HepG2 (cell line): ENCODE measurements around the gene SLC7A4. TPM values are rescaled to one million over a fixed set of nuclear protein-coding genes. Genes with fewer than 3 reads are reported as not detected.

Experiments
- GTF2F1 ChIP-seq: fragments of 150-350 bp; IDR thresholded peaks from 2 replicates; pipeline ENCODE4 v1.6.1; 2014; ENCODE audit warnings: low read length
- HES4 ChIP-seq: sonication (generic); formaldehyde crosslinking; IDR thresholded peaks from 2 replicates; pipeline ENCODE4 v1.9.0; 2021; ENCODE audit warnings: mild to moderate bottlenecking, missing genetic modification reagents, borderline replicate concordance
- HNRNPL ChIP-seq: fragments of 200-400 bp; formaldehyde crosslinking; IDR thresholded peaks from 2 replicates; pipeline ENCODE4 v1.6.1; 2017; ENCODE audit warnings: mild to moderate bottlenecking, low read depth, low read length
- RBFOX2 ChIP-seq: fragments of 200-400 bp; formaldehyde crosslinking; IDR thresholded peaks from 2 replicates; pipeline ENCODE4 v1.6.1; 2017; ENCODE audit warnings: low read depth, mild to moderate bottlenecking, low read length
- TCF7 ChIP-seq: sonication (generic); IDR thresholded peaks from 2 replicates; pipeline ENCODE4 v1.6.1; 2016; ENCODE audit warnings: antibody characterized with exemption, low read depth
- U2AF2 ChIP-seq: fragments of 200-400 bp; formaldehyde crosslinking; IDR thresholded peaks from 2 replicates; pipeline ENCODE4 v1.6.1; 2017; ENCODE audit warnings: low read depth, mild to moderate bottlenecking, low read length
- ZNF567 ChIP-seq: sonication (generic); formaldehyde crosslinking; IDR thresholded peaks from 2 replicates; pipeline ENCODE4 v1.8.1; 2023; ENCODE audit warnings: mild to moderate bottlenecking, missing genetic modification reagents, borderline replicate concordance
- polyA plus RNA-seq, 8 experiments: library from polyadenylated mRNA; depleted of rRNA in 3 of 8; stranded (reverse) in 7 of 8; unstranded in 1 of 8; fragments of >200 nt; fragmentation: Illumina TruSeq in 4 of 8; extraction: Trizol in 4 of 8; gene quantifications; 2 replicates each; pipeline versions ENCODE4 v1.2.1 to v1.2.3, GENCODE V29; 2011 to 2016; ENCODE audit warnings: low read depth in 4 of 8, missing spikeins in 1 of 8, mixed read lengths in 1 of 8; ENCODE audit not compliant: insufficient read depth in 1 of 8
- total RNA-seq, 5 experiments: library from RNA; depleted of rRNA; stranded (reverse); fragments of >200 nt; fragmentation: Illumina TruSeq; extraction: Trizol; gene quantifications; 2 replicates each; pipeline ENCODE4 v1.2.3, GENCODE V29; 2016; ENCODE audit warnings: low read depth in 1 of 5
- TF ChIP-seq, protein P1 (sequence below): sonication (generic); formaldehyde crosslinking; IDR thresholded peaks from 2 replicates; pipeline ENCODE4 v1.4.0; 2020; ENCODE audit warnings: missing genetic modification reagents, borderline replicate concordance
- TF ChIP-seq, protein P2 (sequence below): sonication (generic); formaldehyde crosslinking; IDR thresholded peaks from 2 replicates; pipeline ENCODE4 v1.5.0; 2020; ENCODE audit warnings: missing genetic modification reagents, mild to moderate bottlenecking, borderline replicate concordance
- TF ChIP-seq, protein P3 (sequence below): sonication (generic); formaldehyde crosslinking; IDR thresholded peaks from 2 replicates; pipeline ENCODE4 v1.5.1; 2020; ENCODE audit warnings: missing genetic modification reagents, mild to moderate bottlenecking, borderline replicate concordance
- TF ChIP-seq, protein P4 (sequence below): sonication (generic); formaldehyde crosslinking; IDR thresholded peaks from 2 replicates; pipeline ENCODE4 v1.5.0; 2020; ENCODE audit warnings: mild to moderate bottlenecking, missing genetic modification reagents, borderline replicate concordance
- TF ChIP-seq, protein P5 (sequence below), 2 experiments: sonication (generic) in 1 of 2; formaldehyde crosslinking in 1 of 2; IDR thresholded peaks; 2 replicates each; pipeline versions ENCODE4 v1.4.0 to v1.6.1; 2016 to 2020; ENCODE audit warnings: borderline replicate concordance in 1 of 2, low read depth in 1 of 2, mild to moderate bottlenecking in 1 of 2, missing genetic modification reagents in 1 of 2

SLC7A4 gene
- total and polyA plus RNA-seq, 2 of the 13 experiments (the other 11 are each of a cell fraction or from before 2014, with no cell fraction given) = not detected

DNA sequence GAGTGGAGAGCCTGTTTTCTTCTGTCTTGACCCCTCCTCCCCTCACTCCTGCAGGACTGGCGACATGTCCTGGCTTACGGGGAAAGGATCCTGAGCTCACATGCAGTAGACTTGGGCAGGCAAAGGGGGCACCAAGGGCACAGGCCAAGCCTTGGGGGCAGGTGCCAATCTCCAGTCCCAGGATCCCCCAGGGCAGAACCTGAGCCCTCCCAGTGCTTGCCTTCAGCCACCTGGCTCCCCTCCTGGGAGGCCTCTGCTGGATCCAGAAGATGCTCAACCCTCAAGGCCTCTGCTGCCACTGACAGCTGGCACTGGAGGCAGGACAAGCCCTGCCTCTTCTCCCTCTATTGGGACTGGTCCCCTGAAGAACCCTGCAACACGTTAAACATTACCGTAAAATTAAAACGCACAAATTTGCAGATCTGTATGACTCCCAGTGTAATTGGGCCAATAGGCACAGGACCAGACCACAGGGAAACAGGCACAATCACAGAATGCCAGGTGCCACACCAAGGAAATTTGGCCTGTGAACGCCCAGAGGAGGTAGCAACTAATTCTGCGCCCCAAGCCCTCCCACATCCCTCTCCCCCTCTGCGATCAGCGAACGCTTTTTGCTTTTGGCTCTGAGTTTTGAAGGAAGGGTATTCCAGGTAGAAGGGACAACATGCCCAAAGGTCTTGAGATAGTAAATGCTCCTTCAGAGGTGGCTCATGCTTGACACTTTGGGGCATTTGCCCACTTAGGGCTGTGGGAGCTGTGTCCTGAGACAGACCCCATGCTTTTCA is 51.2 kb downstream of the SLC7A4 start (continued):
- TF ChIP-seq, protein P1, sequence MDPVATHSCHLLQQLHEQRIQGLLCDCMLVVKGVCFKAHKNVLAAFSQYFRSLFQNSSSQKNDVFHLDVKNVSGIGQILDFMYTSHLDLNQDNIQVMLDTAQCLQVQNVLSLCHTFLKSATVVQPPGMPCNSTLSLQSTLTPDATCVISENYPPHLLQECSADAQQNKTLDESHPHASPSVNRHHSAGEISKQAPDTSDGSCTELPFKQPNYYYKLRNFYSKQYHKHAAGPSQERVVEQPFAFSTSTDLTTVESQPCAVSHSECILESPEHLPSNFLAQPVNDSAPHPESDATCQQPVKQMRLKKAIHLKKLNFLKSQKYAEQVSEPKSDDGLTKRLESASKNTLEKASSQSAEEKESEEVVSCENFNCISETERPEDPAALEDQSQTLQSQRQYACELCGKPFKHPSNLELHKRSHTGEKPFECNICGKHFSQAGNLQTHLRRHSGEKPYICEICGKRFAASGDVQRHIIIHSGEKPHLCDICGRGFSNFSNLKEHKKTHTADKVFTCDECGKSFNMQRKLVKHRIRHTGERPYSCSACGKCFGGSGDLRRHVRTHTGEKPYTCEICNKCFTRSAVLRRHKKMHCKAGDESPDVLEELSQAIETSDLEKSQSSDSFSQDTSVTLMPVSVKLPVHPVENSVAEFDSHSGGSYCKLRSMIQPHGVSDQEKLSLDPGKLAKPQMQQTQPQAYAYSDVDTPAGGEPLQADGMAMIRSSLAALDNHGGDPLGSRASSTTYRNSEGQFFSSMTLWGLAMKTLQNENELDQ (CRISPR knock-in tag) = no peak
- TF ChIP-seq HNRNPL (peak; percentile 51; the same call in 1 of the 2 replicates), ZNF567 (CRISPR knock-in tag) (no peak), RBFOX2 (no peak), TCF7 (no peak), GTF2F1 (no peak), HES4 (no peak), U2AF2 (no peak)
- TF ChIP-seq, protein P2, sequence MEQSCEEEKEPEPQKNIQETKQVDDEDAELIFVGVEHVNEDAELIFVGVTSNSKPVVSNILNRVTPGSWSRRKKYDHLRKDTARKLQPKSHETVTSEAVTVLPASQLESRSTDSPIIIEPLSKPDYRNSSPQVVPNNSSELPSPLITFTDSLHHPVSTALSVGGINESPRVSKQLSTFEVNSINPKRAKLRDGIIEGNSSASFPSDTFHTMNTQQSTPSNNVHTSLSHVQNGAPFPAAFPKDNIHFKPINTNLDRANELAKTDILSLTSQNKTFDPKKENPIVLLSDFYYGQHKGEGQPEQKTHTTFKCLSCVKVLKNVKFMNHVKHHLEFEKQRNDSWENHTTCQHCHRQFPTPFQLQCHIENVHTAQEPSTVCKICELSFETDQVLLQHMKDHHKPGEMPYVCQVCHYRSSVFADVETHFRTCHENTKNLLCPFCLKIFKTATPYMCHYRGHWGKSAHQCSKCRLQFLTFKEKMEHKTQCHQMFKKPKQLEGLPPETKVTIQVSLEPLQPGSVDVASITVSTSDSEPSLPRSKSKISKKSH (CRISPR knock-in tag) = 0 out of 2 replicates have a peak, but pooled peaks have one; percentile 19
- TF ChIP-seq, protein P3, sequence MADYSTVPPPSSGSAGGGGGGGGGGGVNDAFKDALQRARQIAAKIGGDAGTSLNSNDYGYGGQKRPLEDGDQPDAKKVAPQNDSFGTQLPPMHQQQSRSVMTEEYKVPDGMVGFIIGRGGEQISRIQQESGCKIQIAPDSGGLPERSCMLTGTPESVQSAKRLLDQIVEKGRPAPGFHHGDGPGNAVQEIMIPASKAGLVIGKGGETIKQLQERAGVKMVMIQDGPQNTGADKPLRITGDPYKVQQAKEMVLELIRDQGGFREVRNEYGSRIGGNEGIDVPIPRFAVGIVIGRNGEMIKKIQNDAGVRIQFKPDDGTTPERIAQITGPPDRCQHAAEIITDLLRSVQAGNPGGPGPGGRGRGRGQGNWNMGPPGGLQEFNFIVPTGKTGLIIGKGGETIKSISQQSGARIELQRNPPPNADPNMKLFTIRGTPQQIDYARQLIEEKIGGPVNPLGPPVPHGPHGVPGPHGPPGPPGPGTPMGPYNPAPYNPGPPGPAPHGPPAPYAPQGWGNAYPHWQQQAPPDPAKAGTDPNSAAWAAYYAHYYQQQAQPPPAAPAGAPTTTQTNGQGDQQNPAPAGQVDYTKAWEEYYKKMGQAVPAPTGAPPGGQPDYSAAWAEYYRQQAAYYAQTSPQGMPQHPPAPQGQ (CRISPR knock-in tag) = no peak
- TF ChIP-seq, protein P4, sequence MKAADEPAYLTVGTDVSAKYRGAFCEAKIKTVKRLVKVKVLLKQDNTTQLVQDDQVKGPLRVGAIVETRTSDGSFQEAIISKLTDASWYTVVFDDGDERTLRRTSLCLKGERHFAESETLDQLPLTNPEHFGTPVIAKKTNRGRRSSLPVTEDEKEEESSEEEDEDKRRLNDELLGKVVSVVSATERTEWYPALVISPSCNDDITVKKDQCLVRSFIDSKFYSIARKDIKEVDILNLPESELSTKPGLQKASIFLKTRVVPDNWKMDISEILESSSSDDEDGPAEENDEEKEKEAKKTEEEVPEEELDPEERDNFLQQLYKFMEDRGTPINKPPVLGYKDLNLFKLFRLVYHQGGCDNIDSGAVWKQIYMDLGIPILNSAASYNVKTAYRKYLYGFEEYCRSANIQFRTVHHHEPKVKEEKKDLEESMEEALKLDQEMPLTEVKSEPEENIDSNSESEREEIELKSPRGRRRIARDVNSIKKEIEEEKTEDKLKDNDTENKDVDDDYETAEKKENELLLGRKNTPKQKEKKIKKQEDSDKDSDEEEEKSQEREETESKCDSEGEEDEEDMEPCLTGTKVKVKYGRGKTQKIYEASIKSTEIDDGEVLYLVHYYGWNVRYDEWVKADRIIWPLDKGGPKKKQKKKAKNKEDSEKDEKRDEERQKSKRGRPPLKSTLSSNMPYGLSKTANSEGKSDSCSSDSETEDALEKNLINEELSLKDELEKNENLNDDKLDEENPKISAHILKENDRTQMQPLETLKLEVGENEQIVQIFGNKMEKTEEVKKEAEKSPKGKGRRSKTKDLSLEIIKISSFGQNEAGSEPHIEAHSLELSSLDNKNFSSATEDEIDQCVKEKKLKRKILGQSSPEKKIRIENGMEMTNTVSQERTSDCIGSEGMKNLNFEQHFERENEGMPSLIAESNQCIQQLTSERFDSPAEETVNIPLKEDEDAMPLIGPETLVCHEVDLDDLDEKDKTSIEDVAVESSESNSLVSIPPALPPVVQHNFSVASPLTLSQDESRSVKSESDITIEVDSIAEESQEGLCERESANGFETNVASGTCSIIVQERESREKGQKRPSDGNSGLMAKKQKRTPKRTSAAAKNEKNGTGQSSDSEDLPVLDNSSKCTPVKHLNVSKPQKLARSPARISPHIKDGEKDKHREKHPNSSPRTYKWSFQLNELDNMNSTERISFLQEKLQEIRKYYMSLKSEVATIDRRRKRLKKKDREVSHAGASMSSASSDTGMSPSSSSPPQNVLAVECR (CRISPR knock-in tag) = no peak
- TF ChIP-seq, protein P5, sequence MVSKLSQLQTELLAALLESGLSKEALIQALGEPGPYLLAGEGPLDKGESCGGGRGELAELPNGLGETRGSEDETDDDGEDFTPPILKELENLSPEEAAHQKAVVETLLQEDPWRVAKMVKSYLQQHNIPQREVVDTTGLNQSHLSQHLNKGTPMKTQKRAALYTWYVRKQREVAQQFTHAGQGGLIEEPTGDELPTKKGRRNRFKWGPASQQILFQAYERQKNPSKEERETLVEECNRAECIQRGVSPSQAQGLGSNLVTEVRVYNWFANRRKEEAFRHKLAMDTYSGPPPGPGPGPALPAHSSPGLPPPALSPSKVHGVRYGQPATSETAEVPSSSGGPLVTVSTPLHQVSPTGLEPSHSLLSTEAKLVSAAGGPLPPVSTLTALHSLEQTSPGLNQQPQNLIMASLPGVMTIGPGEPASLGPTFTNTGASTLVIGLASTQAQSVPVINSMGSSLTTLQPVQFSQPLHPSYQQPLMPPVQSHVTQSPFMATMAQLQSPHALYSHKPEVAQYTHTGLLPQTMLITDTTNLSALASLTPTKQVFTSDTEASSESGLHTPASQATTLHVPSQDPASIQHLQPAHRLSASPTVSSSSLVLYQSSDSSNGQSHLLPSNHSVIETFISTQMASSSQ (IDR thresholded peaks at IDR 0.05; ENCODE audit: low read depth) = no peak
- TF ChIP-seq, protein P5 (CRISPR knock-in tag; IDR thresholded peaks at IDR 0.05; ENCODE audit: borderline replicate concordance) = no peak
